Testis (tissue), 2 donors: ENCODE data around the gene SUZ12.
"Not testable (repeated sequence)": the region's sequence is repeated elsewhere in the genome, so short reads cannot be mapped to it uniquely, and the experiment has no call there.

Source experiments
- CTCF ChIP-seq, 3 experiments: fragments of 450-650 bp in 2 of 3; fragments of 200-600 bp in 1 of 3; sonication (generic) in 1 of 3; IDR thresholded peaks; one replicate each; pipeline ENCODE4 v1.5.1; 2016 to 2019; ENCODE audit warnings: antibody characterized with exemption in 3 of 3, mild to moderate bottlenecking in 2 of 3, moderate library complexity in 1 of 3
- POLR2A ChIP-seq: fragments of 450-650 bp; IDR thresholded peaks from one replicate; pipeline ENCODE4 v1.6.1; 2017; ENCODE audit warnings: antibody characterized with exemption, mild to moderate bottlenecking, moderate library complexity

DNA sequence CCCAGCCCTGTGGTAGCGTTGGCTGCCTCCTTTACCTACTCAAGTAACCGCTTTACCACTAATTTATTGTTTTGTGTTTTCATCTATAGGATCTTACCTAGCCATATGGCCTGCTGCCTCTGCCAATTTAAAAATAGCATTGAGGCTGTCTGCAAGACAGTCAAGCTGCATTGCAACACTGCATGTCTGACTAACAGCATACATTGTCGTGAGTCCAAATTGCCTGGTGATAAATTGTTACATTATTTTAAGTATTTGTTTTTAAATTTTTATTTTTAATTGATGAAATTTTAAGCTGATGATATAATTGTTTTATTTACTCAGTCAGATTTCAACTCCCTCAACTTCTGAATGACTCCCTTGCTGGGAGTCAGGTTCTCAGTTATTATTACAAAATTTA is 108.8 kb downstream of the SUZ12 start:
- TF ChIP-seq CTCF (IDR thresholded peaks at IDR 0.05); POLR2A: not testable (repeated sequence)
